Vagina (tissue), 2 donors: Measurements from ENCODE around the gene KIAA0825. TPM values are rescaled to one million over a fixed set of nuclear protein-coding genes. Genes with fewer than 3 reads are reported as not detected.

ENCODE experiments used
- DNase-seq, 2 donors: peaks; one replicate each; pipeline ENCODE4 v3.0.0-alpha.2; 2017; ENCODE audit errors: extremely low spot score in 2 of 2
- H3K27ac ChIP-seq: fragments of 200-600 bp; sonication (generic); one replicate; pipeline ENCODE4 v1.5.1; 2019
- H3K27me3 ChIP-seq: fragments of 200-600 bp; sonication (generic); one replicate; pipeline ENCODE4 v1.5.1; 2019
- H3K36me3 ChIP-seq, 2 donors: fragments of 200-600 bp; sonication (generic); one replicate each; pipeline ENCODE4 v1.5.1; 2017 to 2019
- H3K4me1 ChIP-seq: fragments of 200-600 bp; sonication (generic); one replicate; pipeline ENCODE4 v1.5.1; 2019
- H3K4me3 ChIP-seq, 2 donors: fragments of 200-600 bp; sonication (generic); 1 replicate in 1 of 2; 2 replicates in 1 of 2; pipeline ENCODE4 v1.5.1; 2016 to 2019
- H3K9me3 ChIP-seq: fragments of 200-600 bp; sonication (generic); one replicate; pipeline ENCODE4 v1.5.1; 2019
- CTCF ChIP-seq, 3 experiments: fragments of 450-650 bp in 2 of 3; fragments of 200-600 bp in 1 of 3; sonication (generic) in 1 of 3; IDR thresholded peaks; one replicate each; pipeline ENCODE4 v1.5.1; 2017 to 2019; ENCODE audit warnings: antibody characterized with exemption in 3 of 3, mild to moderate bottlenecking in 2 of 3, moderate library complexity in 2 of 3
- POLR2A ChIP-seq, 2 donors: fragments of 450-650 bp; IDR thresholded peaks; one replicate each; pipeline ENCODE4 v1.6.1; 2017; ENCODE audit warnings: antibody characterized with exemption in 2 of 2, mild to moderate bottlenecking in 2 of 2, moderate library complexity in 2 of 2
- POLR2AphosphoS5 ChIP-seq, 2 donors: sonication (generic); formaldehyde crosslinking; IDR thresholded peaks; one replicate each; pipeline ENCODE4 v1.9.0; 2017; ENCODE audit warnings: antibody characterized with exemption in 2 of 2, mild to moderate bottlenecking in 2 of 2, low read depth in 1 of 2; ENCODE audit not compliant: insufficient read depth in 1 of 2
- intact Hi-C: fragments of 100-400 bp; cut with DNase I; formaldehyde crosslinking; loops from one replicate; pipeline ENCODE4 v1.15.1; 2023
- total RNA-seq: library from RNA; depleted of rRNA; stranded (reverse); fragments of >200 nt; gene quantifications from one replicate; pipeline ENCODE4 v1.2.3, GENCODE V29; 2016

KIAA0825 gene
- total RNA-seq, 1 donor from 2014 or later: 2.5 TPM

- TF ChIP-seq CTCF (IDR thresholded peaks at IDR 0.05) (no peak), POLR2AphosphoS5 (IDR thresholded peaks at IDR 0.05; ENCODE audit: insufficient read depth in 1 of 2, low read depth in 1 of 2) (no peak), POLR2A (IDR thresholded peaks at IDR 0.05) (no peak)
- no peak overlapping the region for H3K27ac ChIP-seq
- no peaks in the 10 kb centered on the region for H3K4me1 ChIP-seq
- H3K9me3 ChIP-seq: no peaks in the 10 kb centered on the region
- intact Hi-C loops: no loop called here
- H3K36me3 ChIP-seq: no peaks in the 10 kb centered on the region
- DNase-seq: no peak
- no peak overlapping the region for H3K4me3 ChIP-seq
- no peaks in the 10 kb centered on the region for H3K27me3 ChIP-seq
These were observed 303.8 kb downstream of the KIAA0825 start for GRCh38 chr5:94314460-94315131.

- no peak overlapping the region for H3K4me3 ChIP-seq
These were observed 304.7 kb downstream of the KIAA0825 start for GRCh38 chr5:94313696-94314095.

GRCh38 chr5:94313188-94313587 is 305.2 kb downstream of the KIAA0825 start:
- intact Hi-C loops: no loop called here
- H3K4me1 ChIP-seq: no peaks in the 10 kb centered on the region
- H3K27ac ChIP-seq: no peak overlapping the region
- no peak for DNase-seq
- TF ChIP-seq CTCF (IDR thresholded peaks at IDR 0.05) (no peak), POLR2A (IDR thresholded peaks at IDR 0.05) (no peak), POLR2AphosphoS5 (IDR thresholded peaks at IDR 0.05; ENCODE audit: insufficient read depth in 1 of 2, low read depth in 1 of 2) (no peak)
- H3K4me3 ChIP-seq: no peak overlapping the region
- H3K9me3 ChIP-seq: no peaks in the 10 kb centered on the region
- H3K36me3 ChIP-seq: no peaks in the 10 kb centered on the region
- H3K27me3 ChIP-seq: no peaks in the 10 kb centered on the region

More at GRCh38 chr5:94313696-94314095, 304.7 kb downstream of the KIAA0825 start:
- H3K36me3 ChIP-seq: no peaks in the 10 kb centered on the region
- no peaks in the 10 kb centered on the region for H3K4me1 ChIP-seq
- DNase-seq: no peak
- H3K9me3 ChIP-seq: no peaks in the 10 kb centered on the region
- TF ChIP-seq POLR2AphosphoS5 (IDR thresholded peaks at IDR 0.05; ENCODE audit: insufficient read depth in 1 of 2, low read depth in 1 of 2) (no peak), POLR2A (IDR thresholded peaks at IDR 0.05) (no peak), CTCF (IDR thresholded peaks at IDR 0.05) (no peak)
- intact Hi-C loops: no loop called here
- no peak overlapping the region for H3K27ac ChIP-seq
- no peaks in the 10 kb centered on the region for H3K27me3 ChIP-seq

- H3K36me3 ChIP-seq: no peaks in the 10 kb centered on the region
- no peak for DNase-seq
- no peak overlapping the region for H3K27ac ChIP-seq
- TF ChIP-seq POLR2AphosphoS5 (IDR thresholded peaks at IDR 0.05; ENCODE audit: insufficient read depth in 1 of 2, low read depth in 1 of 2) (no peak), POLR2A (IDR thresholded peaks at IDR 0.05) (no peak), CTCF (IDR thresholded peaks at IDR 0.05) (no peak)
- intact Hi-C loops: no loop called here
- H3K27me3 ChIP-seq: no peaks in the 10 kb centered on the region
- no peaks in the 10 kb centered on the region for H3K4me1 ChIP-seq
- H3K4me3 ChIP-seq: no peak overlapping the region
- no peaks in the 10 kb centered on the region for H3K9me3 ChIP-seq
These were observed 306.1 kb downstream of the KIAA0825 start for GRCh38 chr5:94312298-94312697.

- Histone ChIP-seq H3K9me3 (no peaks in the 10 kb centered on the region), H3K27ac (no peak overlapping the region), H3K27me3 (no peaks in the 10 kb centered on the region), H3K4me1 (no peaks in the 10 kb centered on the region), H3K4me3 (no peak overlapping the region), H3K36me3 (no peaks in the 10 kb centered on the region)
- intact Hi-C loops: no loop called here
- no peak for DNase-seq
- TF ChIP-seq POLR2AphosphoS5 (IDR thresholded peaks at IDR 0.05; ENCODE audit: insufficient read depth in 1 of 2, low read depth in 1 of 2) (no peak), CTCF (IDR thresholded peaks at IDR 0.05) (no peak), POLR2A (IDR thresholded peaks at IDR 0.05) (no peak)
These were observed 307.6 kb downstream of the KIAA0825 start for GRCh38 chr5:94310833-94311232.
